Measurements from ENCODE around the gene CEP112.

CEP112 gene

DNA sequence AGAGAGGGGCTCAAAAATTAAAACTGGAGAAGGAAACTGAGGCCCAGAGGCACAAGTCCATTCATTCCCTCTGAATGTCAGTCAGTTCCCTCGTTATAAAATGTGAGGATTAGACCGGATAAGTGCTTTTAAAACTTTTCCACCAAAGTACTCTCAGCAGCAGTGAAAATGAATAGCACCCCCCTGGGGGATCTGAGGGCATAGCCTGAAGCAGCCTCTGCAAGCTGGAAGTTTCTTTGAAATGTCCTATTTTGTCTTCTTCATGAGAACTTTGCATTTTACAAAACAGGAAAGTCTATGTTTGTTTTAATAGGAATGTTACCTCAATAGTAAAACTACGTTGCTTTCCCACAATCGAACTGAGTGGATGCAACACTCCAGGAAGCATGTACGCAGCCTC is 273.0 kb downstream of the CEP112 start:
- DNase-seq = no peak

DNA sequence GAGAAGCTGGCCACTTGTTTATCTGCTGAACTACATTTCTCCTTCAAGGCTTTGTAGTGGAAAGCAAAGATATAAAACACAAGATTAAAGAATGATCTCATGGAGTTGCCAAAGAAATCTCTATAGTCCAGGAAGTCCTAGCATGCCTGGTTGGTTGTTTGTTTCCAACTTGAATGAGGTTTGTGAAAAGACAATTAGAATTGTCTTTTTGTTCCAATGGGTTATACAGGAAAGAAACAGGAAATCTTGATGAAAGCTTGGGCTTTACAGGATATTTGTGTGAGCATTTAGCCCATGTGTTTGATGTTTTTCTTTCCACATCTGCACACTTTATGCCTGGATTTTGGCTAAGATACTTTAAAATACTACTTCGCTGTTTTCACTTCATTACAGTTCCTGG is 273.4 kb downstream of the CEP112 start:
- no peak for DNase-seq

DNA sequence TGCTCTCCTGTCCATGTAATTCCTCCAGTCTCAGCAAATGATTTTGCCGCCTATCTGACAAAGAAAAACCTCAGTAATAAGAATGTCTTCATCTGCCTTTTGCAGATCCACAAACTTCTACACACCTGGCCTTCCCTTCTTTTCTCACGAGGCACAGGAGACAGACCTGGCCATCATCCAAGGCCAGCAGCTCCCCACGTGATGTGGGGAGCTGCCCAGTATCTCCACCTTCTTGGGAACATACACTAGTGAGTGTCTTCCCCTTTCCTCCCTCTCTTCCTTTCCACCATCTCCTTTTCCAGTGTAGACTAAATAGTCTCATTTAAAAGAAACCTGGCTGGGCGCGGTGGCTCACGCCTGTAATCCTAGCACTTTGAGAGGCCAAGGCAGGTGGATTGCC is 274.4 kb downstream of the CEP112 start:
- no peak for DNase-seq

DNA sequence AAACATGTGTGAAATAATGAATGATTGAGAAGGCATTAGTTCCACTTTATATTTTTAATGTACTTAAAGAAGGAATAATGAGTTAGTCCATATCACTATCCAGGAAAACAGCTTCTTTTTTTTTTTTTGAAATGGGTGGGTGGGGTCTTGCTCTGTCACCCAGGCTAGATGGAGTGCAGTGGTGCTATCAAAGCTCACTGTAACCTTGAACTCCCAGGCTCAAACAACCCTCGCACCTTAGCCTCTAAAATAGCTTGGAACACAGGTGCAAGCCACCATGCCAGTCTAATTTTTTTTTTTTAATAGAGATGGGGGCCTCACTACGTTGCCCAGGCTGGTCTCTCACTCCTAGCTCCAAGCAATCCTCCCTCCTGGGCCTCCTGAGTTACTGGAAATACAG is 275.5 kb downstream of the CEP112 start:
- no peak for DNase-seq

DNA sequence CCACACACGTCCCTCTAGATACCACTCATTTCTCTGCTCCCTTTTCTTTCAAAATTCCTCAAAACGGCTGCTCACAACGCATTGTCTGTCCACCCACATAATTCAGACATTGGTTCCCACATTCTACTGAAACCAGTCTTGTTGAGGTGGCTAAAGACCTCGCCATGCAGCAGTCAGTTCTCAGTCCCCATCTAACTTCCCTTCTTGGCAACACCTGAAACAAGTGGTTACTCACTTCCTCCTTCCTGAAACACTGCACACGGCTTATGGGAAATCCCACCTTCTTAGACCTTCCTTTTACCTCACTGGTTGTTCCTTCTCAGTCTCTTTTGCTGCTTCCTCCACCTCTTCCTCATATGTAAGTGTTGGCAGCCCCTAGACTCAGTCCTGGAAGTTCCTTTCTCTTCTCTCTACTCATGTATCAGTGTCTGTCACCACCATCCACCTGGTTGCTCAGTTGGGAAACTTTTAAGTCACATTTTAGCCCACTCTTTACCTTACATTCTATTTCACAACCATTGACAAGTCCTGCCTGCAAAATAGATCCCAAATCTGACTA is 277.1 kb downstream of the CEP112 start:
- DNase-seq = no peak

DNA sequence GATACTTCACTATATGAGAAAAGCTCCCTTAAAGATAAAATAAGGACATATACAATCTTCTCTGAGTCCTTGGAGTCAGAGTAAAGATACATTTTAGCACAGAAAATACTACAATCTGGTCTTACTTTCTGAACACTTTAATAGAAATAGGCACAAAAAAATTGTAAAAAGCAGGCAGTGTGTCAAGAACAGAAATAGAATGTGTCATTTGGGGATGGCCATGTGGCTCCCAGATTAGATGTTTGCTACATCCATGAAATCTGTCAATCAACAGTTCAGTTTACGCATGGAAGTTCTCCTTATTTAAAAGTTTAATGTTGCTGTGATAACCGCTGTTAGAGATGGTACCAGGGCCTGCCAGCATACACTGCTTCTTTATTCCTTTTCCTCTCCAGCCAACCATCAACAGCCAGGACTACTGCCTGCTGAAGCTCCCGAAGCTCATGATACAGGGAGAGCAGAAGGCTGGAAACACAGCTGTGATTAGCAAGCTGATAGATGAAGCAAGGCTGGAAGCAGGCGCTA is 278.5 kb downstream of the CEP112 start:
- no peak for DNase-seq

DNA sequence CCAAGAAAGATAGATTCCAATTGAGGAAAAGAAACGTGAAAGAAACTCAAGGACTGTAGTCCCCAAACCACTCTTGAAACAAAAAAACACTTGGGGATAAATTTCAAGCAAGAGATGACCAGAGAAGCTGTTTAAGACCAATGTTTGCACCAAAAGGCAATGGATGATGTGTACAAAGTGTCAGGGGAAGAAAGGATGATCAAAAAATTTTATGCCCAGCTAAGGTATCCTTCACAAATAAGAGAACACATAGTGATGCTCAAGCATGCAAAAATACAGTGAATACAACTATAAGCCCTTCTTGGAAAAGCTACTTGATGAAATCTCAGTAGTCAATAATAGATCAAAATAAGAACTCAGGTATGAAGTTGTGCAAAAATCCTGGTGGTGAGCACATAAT is 281.1 kb downstream of the CEP112 start:
- no peak for DNase-seq

DNA sequence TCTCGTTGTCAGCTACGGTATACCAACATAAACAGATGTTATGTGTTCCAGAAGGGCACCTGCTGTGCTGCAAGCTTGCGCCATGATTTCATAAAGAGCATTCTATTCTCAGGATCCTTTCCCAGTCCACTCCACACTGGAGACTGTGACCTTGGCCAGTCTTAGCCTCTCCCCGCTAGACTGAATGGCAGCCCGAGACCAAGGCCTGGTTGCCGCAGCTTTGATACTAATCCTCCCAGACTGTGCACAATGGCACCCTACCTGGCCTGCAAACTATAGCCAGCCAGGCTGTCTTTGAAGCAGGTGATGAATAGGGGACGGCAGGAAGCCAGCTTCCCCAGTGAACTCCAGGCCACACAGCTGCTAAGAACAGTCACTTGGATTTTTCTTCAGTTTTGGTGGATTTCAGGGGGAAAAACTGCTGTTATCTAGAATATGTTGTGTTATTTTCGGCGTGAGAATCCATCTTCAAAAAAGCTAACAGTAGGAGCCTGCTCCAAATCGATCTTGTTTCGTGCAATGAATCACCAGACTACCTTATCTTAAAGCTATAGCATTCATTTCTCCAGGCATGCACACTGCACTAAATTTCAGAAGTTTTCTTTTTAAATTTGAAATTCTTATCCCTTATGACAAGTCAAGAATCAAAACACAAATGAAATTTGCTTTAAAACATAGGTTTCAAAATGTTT is 289.0 kb downstream of the CEP112 start:
- DNase-seq = peak; percentile 62

DNA sequence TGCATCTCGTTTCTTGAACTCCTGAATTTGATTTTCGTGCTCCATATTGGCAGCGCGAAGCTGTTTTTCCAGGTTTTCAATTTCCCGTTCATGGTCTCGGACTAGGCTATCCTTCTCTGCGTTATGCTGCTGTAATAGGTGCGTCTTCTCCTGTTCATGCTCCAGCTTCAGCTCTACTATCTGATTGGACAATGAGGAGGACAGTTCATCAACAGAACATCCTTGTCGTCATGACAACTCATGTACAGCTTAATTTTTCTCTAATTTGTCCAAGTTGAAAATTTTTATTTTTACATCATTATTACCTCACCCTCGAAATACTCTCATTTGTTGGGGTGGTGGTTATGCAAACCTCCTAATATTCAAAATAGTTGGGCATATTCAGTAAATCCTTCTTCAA is 289.8 kb downstream of the CEP112 start:
- DNase-seq = no peak

DNA sequence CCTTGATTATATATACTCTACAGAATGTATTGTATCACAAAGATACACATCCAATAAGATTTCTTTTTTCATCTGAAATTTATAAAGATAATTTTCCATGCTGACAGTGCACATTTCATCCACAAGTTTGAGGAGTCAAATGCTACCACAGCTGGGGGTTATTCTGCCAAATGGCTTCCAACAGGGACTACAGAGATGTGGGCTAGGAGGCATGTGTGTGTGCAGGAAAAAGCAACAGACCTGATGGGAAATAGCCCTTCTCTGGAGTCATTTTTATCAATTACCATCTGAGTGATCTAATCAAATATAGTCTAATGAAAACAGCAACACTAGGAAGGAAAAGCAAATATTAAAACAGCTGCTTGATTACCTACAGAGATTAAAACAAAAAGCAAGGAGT is 290.5 kb downstream of the CEP112 start:
- peak; percentile 15 for DNase-seq

DNA sequence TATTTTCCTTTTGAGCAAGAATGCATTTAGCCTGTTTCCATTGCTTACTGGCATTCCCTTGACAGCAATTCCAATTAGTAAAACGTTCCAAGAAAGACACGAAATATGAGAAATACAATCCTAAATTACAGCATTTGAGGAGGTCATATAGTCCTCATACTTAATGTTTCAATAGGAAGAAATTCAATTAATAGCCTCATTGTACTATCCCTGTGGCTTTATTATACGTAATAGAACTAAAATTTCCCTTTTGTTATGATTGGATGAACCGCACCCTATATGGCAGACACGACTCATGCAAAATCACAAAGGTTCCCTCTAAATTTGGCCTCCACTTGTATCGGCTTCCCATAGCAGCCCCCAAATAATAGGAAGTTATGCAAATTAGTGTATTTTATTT is 291.7 kb downstream of the CEP112 start:
- DNase-seq = no peak

DNA sequence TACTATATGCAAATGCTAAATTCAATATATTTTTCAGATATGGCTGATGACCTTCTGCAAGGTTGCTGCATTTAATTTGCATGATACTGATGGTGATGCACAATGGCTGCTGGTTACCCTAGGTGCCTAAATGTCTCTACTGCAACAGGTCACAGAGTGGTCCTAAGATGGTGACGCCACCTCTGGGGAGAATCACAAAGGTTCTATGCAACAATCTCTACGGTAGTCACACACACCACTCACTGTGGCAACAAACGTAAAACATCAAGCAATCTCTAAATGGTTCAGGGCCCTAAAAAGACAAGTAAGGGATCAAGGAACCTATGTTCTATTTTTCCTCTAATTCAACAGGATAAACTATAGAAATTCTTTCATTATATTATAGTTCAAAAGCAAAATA is 293.3 kb downstream of the CEP112 start:
- no peak for DNase-seq

DNA sequence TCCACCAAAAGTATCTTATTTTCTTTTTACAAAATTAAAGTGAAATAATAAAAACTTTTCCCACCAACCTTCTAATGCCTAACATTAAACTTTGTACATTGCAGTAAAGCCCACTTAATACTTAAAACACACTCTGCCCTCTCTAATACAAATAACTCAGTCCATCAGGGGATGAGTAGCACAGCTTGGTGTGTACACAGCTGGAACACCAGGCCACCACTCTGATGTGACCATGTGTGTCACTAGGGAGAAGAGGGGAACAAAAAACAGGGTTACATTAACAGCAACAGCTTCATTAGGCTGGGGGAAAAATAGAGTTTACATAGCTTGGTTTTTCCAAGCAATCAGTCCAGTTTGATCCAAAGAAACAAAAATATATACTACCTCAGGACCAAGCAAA is 295.0 kb downstream of the CEP112 start:
- peak; percentile 74 for DNase-seq

DNA sequence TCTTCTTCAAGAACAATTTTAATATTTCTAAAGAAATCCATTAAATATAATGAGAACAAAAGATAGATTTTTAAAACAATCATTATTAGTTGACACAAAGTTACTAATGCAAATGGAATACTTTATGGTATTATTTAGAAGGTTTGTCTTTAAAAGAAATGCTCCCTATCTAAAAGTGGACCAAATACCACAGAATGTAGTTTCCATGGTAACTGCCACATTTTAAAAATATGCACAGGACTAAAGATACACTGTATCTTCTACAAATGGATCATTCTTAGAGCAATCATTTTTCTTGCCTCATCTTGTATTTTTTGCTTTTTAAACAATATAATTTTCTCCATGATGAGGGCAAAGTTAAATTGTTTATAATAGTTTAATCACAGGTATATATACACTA is 296.0 kb downstream of the CEP112 start:
- no peak for DNase-seq

DNA sequence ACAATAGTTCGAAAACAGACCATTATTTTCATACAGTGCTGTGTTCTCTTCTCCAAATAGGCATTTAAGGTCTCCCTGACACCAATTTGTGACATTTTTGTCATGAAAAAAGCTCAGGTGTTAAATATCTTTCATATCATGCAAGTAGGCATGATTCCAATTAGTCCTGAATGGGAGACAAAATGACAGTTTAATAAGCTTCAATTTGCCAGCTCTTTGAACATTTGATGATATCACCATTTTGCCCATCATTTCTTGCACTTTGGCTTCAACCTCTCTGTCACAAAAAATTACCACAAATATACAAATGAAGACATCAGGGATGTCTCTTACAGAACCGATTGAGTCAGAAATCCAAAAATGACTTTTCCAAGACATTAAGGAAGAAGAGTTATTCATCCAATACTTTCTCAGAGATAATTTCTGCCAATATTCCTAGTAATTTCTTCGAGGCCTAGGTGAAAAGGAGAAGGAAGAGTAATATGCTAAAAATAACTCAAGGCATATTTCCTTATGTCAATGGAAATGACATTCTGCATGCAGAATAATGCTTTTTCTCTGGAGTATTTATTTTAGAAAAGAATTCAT is 298.1 kb downstream of the CEP112 start:
- no peak for DNase-seq

DNA sequence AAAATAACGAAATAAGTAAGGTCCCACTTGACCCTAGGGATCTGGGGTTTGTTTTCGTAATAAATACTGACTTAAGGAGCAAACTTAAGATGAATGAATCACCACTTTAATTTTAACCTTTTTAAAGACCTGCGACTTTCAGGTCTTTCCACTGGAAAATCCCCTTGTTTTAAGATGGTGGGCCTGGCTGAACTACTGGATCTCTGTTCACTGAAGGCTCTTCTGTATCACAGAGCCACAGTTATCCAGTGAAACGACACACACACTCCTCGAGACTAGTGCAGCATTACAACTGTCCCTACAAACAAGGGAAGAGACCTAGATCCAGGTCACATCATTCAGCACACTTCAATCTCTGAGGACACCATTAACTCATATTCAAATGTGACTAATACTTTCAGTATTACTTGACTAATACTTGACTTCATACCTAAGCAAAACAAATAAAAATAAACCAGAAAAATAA is 299.0 kb downstream of the CEP112 start:
- no peak for DNase-seq

DNA sequence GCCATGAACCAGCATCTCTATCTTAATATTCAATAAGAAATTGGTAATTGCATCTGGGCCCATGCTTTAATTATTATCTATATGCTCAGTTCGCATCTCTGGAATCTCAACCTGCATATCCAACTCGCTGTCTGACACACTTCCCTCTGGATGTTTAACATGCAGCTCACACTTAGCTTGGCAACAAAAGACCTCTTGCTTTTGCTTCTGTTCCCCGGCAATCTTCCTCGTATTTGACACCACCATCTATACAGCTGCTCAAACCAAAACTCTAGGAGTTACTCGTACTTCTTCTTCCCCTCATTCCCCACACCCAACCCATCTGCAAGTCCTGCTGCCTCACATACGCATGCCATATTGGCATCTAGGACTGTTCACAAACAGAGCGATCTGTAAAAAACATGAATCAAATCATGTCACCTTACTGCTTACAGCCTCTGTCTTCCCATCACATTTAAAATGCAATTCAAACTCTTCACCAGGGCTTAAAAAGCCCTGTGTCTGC is 300.6 kb downstream of the CEP112 start:
- DNase-seq = no peak

DNA sequence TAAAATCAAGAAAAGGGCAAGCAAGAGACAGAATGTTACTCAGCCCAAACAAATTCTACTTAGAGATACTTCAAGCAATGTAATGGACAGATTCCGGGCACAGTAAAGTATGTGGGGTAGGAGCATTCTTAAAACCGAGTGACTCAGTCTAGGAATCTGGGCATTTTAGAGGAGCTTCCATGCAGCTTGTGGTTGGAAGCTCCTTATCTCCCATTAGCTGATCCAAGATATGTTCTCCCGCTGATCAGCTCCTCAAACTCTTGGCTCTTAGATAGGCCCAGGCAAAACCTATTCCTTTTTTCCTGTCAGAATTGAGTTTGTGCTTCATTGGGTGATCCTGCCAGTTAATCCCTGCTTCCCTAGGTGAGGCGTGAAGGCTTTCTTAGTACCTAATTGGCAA is 303.3 kb downstream of the CEP112 start:
- DNase-seq = no peak

DNA sequence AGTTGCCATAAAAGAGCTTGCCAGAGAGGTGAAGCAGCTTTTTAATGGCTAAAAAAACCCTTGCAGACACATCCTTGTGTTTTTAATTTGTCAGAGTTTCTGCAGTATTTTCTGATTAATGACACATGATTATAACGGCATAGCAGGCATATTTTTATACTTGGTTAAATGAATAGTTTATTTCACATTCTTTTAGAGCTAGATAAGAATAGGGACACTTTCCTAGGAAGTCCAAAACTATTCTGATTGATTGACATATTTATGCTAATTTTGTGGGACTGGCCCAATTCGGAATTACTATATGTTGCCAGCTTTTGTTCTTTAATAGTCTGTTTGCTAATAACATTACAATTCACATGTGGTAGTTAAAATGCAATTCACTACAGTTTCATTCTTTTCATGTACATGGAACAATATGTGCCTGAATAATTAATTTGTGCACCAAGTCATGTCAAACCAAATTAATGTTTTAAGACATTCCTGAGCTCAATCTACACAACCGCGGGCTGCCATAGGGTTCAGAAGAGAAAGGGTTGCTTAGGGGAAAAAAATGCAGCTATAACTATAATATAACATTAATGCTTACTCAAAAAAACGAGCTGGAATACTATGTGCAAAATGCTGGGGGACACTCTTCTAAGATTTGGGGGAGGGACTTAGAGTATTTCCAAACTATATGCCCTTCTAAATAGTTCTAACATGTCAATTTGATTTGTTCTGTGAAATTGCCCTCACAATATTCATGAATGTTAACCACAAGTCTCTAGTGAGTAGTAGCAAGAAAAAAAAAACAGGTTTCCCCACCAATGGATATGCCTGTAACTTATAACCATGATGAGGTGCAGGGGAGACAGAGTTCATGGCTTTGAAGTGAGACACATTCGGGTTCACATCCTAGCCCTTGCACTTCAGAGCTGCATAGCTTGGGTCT is 305.4 kb downstream of the CEP112 start:
- DNase-seq = no peak

DNA sequence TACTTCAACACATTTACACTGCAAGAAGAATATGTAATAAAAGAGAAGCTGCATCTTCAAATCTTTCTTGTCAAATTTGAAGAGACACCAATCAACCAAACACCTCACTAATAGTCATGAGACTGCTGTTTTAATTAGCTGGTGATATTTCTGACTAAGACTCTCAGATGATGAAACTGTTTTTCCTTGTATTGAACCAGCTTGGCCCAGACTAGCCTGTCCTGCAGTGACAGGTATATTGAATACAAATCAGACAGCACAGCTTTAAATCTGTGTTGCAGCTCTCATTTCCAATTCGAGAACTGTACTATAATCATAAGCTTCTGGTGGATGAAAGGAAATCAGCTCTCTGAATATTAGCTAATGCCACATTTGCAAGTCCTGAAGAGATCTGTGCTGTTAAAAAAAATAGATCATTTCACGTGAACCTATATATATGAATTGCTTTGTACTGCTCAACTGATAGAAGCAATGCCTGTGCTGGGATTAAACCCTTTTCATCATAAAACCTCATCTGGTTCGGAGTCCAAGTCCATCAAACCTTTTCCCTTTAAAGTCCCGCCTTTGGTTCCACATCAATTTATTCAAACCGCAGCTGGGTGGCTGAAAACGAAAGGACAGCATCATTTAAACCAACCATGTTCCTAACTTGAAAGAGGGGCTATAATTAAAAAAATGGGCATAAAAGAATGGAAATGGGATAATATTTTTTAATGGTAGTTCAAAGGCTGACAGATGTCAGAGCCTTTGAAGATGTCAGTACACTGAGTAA is 306.2 kb downstream of the CEP112 start:
- no peak for DNase-seq

DNA sequence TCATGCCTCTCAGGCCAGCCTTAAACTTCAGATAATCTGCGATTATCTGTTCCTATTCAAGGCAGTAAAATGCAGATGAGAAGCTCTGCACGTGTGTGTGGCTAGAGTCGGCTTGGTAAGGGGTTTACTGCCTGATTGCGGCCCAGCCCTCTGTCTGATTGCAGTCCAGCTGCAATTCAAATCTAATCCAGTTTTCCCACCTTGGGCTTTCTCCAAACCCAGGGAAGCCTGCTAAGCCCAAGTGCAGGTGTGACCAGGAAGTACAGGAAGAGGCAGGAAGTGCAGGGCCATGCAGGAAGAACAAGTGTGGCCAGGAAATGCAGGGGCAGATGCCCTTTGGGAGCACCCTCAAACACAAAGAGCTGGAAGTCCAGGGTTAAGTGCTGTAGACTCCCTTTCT is 314.9 kb downstream of the CEP112 start:
- DNase-seq = no peak

DNA sequence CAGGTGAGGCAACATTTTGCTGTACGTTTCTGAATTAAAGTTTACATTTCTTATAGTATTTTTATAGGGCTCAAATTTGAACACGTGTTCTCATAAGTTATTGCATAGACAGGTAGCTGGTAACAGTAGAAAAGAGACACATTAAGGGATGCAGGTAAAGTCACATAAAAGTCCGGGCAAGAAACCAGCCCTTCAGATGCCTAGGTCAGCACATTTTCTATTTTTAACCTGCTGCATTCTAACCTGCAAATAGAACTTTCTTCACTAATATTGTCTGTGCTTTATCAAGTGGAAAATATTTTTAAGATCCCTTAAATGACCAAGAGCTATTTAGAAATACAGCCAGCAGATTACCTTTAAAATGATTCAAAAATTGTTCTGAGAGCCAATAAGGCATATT is 323.1 kb downstream of the CEP112 start:
- no peak for DNase-seq
